MM.1S (cell line): Measurements from ENCODE around the gene SDK1.

Experiments used
- EZH2 ChIP-seq: fragments of 300-600 bp; sonication (generic); optimal IDR thresholded peaks from 2 replicates; pipeline ENCODE3; 2017; ENCODE audit warnings: low read depth, mild to moderate bottlenecking, antibody characterized with exemption, low read length, mixed read lengths
- TF ChIP-seq, protein P1 (sequence below): fragments of 300-600 bp; sonication (generic); IDR thresholded peaks from 2 replicates; pipeline ENCODE4 v1.5.1; 2016; ENCODE audit warnings: antibody characterized with exemption, low read length, mixed read lengths

GRCh38 chr7:3892157-3892556 lies 591.1 kb downstream of the SDK1 start:
- TF ChIP-seq, protein P1, sequence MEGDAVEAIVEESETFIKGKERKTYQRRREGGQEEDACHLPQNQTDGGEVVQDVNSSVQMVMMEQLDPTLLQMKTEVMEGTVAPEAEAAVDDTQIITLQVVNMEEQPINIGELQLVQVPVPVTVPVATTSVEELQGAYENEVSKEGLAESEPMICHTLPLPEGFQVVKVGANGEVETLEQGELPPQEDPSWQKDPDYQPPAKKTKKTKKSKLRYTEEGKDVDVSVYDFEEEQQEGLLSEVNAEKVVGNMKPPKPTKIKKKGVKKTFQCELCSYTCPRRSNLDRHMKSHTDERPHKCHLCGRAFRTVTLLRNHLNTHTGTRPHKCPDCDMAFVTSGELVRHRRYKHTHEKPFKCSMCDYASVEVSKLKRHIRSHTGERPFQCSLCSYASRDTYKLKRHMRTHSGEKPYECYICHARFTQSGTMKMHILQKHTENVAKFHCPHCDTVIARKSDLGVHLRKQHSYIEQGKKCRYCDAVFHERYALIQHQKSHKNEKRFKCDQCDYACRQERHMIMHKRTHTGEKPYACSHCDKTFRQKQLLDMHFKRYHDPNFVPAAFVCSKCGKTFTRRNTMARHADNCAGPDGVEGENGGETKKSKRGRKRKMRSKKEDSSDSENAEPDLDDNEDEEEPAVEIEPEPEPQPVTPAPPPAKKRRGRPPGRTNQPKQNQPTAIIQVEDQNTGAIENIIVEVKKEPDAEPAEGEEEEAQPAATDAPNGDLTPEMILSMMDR = no peak
- no peak for TF ChIP-seq EZH2
